H1 (cell line): ENCODE data around the gene ZNF606. TPM values are rescaled to one million over a fixed set of nuclear protein-coding genes. Genes with fewer than 3 reads are reported as not detected.
A peak's percentile ranks its signal among the peaks of the same experiment; 100 is the strongest.

Source experiments
- CTCF ChIA-PET: fragments of 300-600 bp; sonication (Branson Sonifier 250); formaldehyde crosslinking; loops from one replicate; lab custom pipeline; 2021; ENCODE audit not compliant: partially characterized antibody; lab: Charles Lee
- POLR2A ChIA-PET: fragments of 300-600 bp; sonication (Branson Sonifier 250); formaldehyde crosslinking; loops from one replicate; lab custom pipeline; 2021; ENCODE audit warnings: inconsistent platforms; ENCODE audit not compliant: partially characterized antibody; lab: Charles Lee
- DNase-seq, 2 experiments: peaks; one replicate each; pipeline versions ENCODE4 v3.0.0 to v3.0.0-alpha.2; 2010 to 2022; ENCODE audit warnings: low spot score in 2 of 2, low read depth in 1 of 2, mixed read lengths in 1 of 2
- FAIRE-seq: peaks from 2 replicates; lab custom pipeline; 2011; peaks lifted over from hg19 to GRCh38; lab: Jason Lieb, UNC
- H2AFZ ChIP-seq: 2 replicates; pipeline ENCODE4 v1.8.1; 2012; ENCODE audit warnings: low read length, inconsistent platforms
- H2AK5ac ChIP-seq: 2 replicates; pipeline ENCODE4 v1.6.1; 2013; ENCODE audit warnings: low read depth, low read length
- H2BK120ac ChIP-seq: replicated peaks from 2 replicates; pipeline ENCODE3; 2013; ENCODE audit warnings: low read depth, low read length, inconsistent platforms
- H2BK12ac ChIP-seq: 2 replicates; pipeline ENCODE4 v1.6.1; 2013; ENCODE audit warnings: low read depth, low read length
- H2BK15ac ChIP-seq: 2 replicates; pipeline ENCODE4 v1.6.1; 2013; ENCODE audit warnings: low read length
- H2BK20ac ChIP-seq: 2 replicates; pipeline ENCODE4 v1.6.1; 2013; ENCODE audit warnings: low read length
- H2BK5ac ChIP-seq: 2 replicates; pipeline ENCODE4 v1.6.1; 2013; ENCODE audit warnings: low read depth, low read length
- H3K14ac ChIP-seq: 2 replicates; pipeline ENCODE4 v1.6.1; 2013; ENCODE audit warnings: inconsistent platforms; ENCODE audit not compliant: insufficient read length
- H3K18ac ChIP-seq: 2 replicates; pipeline ENCODE4 v1.6.1; 2013; ENCODE audit warnings: low read length; ENCODE audit errors: extremely low read depth
- H3K23ac ChIP-seq: 2 replicates; pipeline ENCODE4 v1.6.1; 2013; ENCODE audit warnings: inconsistent platforms; ENCODE audit not compliant: insufficient read length
- H3K23me2 ChIP-seq: 2 replicates; pipeline ENCODE4 v1.6.1; 2013; ENCODE audit warnings: low read depth, low read length
- H3K27ac ChIP-seq: 2 replicates; pipeline ENCODE4 v1.6.1; 2011; ENCODE audit warnings: low read depth, low read length, inconsistent platforms
- H3K27me3 ChIP-seq, 4 experiments: replicated peaks in 1 of 4; 1 replicate in 1 of 4; 2 replicates in 3 of 4; pipeline versions ENCODE4 v1.6.1 to v1.8.1; 2011 to 2013; ENCODE audit warnings: low read length in 3 of 4, mild to moderate bottlenecking in 3 of 4, inconsistent platforms in 2 of 4, mixed read lengths in 2 of 4, moderate library complexity in 1 of 4; ENCODE audit not compliant: control insufficient read depth in 3 of 4, insufficient read depth in 3 of 4; ENCODE audit errors: extremely low read depth in 1 of 4
- H3K36me3 ChIP-seq, 4 experiments: 2 replicates each; pipeline versions ENCODE4 v1.6.1 to v1.8.1; 2011 to 2013; ENCODE audit warnings: mild to moderate bottlenecking in 4 of 4, low read length in 3 of 4, moderate library complexity in 2 of 4, control low read depth in 1 of 4, inconsistent platforms in 1 of 4; ENCODE audit not compliant: insufficient read depth in 4 of 4, control insufficient read depth in 2 of 4
- H3K4ac ChIP-seq: replicated peaks from 2 replicates; pipeline ENCODE3; 2013; ENCODE audit warnings: low read length, low read depth, mixed read lengths, inconsistent platforms; ENCODE audit not compliant: insufficient read length
- H3K4me1 ChIP-seq, 4 experiments: replicated peaks in 1 of 4; 1 replicate in 1 of 4; 2 replicates in 3 of 4; pipeline versions ENCODE4 v1.6.1 to v1.8.1; 2011 to 2013; ENCODE audit warnings: low read length in 3 of 4, inconsistent platforms in 2 of 4, mixed read lengths in 1 of 4; ENCODE audit not compliant: insufficient read depth in 4 of 4, control insufficient read depth in 3 of 4
- H3K4me2 ChIP-seq, 2 experiments: 2 replicates each; pipeline versions ENCODE4 v1.6.1 to v1.8.1; 2011 to 2013; ENCODE audit warnings: low read depth in 2 of 2, low read length in 2 of 2, control low read depth in 1 of 2, inconsistent platforms in 1 of 2, mild to moderate bottlenecking in 1 of 2; ENCODE audit not compliant: insufficient read depth in 1 of 2
- H3K4me3 ChIP-seq, 4 experiments: fragments of 200-600, 300-600 bp in 1 of 4; sonication (generic), shearing (Covaris generic), sonication (Bioruptor Twin) in 1 of 4; 2 replicates each; pipeline versions ENCODE4 v1.5.1 to v1.8.1; 2011 to 2016; ENCODE audit warnings: low read length in 4 of 4, low read depth in 3 of 4, control low read depth in 2 of 4, inconsistent platforms in 2 of 4, mild to moderate bottlenecking in 2 of 4, mixed read lengths in 1 of 4, moderate library complexity in 1 of 4; ENCODE audit not compliant: insufficient read depth in 2 of 4; ENCODE audit errors: extremely low read depth in 1 of 4
- H3K56ac ChIP-seq: replicated peaks from 2 replicates; pipeline ENCODE3; 2013; ENCODE audit warnings: low read depth, mild to moderate bottlenecking, mixed read lengths, low read length, inconsistent platforms; ENCODE audit not compliant: insufficient read length
- H3K79me1 ChIP-seq: 2 replicates; pipeline ENCODE4 v1.6.1; 2013; ENCODE audit warnings: low read depth, low read length, control low read depth
- H3K79me2 ChIP-seq, 2 experiments: 2 replicates each; pipeline versions ENCODE4 v1.6.1 to v1.8.1; 2012 to 2013; ENCODE audit warnings: low read length in 2 of 2, mild to moderate bottlenecking in 2 of 2, inconsistent platforms in 1 of 2; ENCODE audit not compliant: insufficient read depth in 2 of 2, control insufficient read depth in 1 of 2
- H3K9ac ChIP-seq, 4 experiments: replicated peaks in 1 of 4; 1 replicate in 1 of 4; 2 replicates in 3 of 4; pipeline versions ENCODE4 v1.6.1 to v1.8.1; 2011 to 2013; ENCODE audit warnings: low read depth in 3 of 4, low read length in 3 of 4, control low read depth in 2 of 4, mild to moderate bottlenecking in 2 of 4, moderate library complexity in 2 of 4, inconsistent platforms in 1 of 4; ENCODE audit errors: extremely low read depth in 1 of 4
- H3K9me3 ChIP-seq, 2 experiments: 2 replicates each; pipeline versions ENCODE4 v1.6.1 to v1.8.1; 2012 to 2013; ENCODE audit warnings: mild to moderate bottlenecking in 2 of 2, moderate library complexity in 2 of 2, control low read depth in 1 of 2, inconsistent platforms in 1 of 2, low read depth in 1 of 2, low read length in 1 of 2, mixed read lengths in 1 of 2; ENCODE audit not compliant: insufficient read depth in 2 of 2
- H4K20me1 ChIP-seq, 2 experiments: replicated peaks in 1 of 2; 2 replicates each; pipeline versions ENCODE3 to v1.8.1; 2011 to 2013; ENCODE audit warnings: inconsistent platforms in 2 of 2, low read length in 2 of 2, mild to moderate bottlenecking in 1 of 2; ENCODE audit not compliant: insufficient read depth in 2 of 2, control insufficient read depth in 1 of 2
- H4K5ac ChIP-seq: 2 replicates; pipeline ENCODE4 v1.6.1; 2013; ENCODE audit warnings: low read length, low read depth, mixed read lengths, inconsistent platforms; ENCODE audit not compliant: insufficient read length
- H4K8ac ChIP-seq: 2 replicates; pipeline ENCODE4 v1.8.0; 2013; ENCODE audit warnings: mild to moderate bottlenecking, moderate library complexity, low read length, inconsistent platforms; ENCODE audit not compliant: insufficient read depth; ENCODE audit errors: extremely low read depth
- H4K91ac ChIP-seq: replicated peaks from 2 replicates; pipeline ENCODE3; 2013; ENCODE audit warnings: low read length, mixed read lengths, inconsistent platforms; ENCODE audit not compliant: insufficient read length
- ASH2L ChIP-seq: fragments of 200-600, 300-600 bp; sonication (generic); IDR thresholded peaks from one replicate; pipeline ENCODE4 v1.7.1; 2017; ENCODE audit warnings: low read length
- BRCA1 ChIP-seq: IDR thresholded peaks from 2 replicates; pipeline ENCODE4 v1.6.1; 2012; ENCODE audit warnings: low read depth, low read length, improper control_type of control experiment
- CBX8 ChIP-seq: fragments of 300-800, 300-1000 bp; sonication (generic); IDR thresholded peaks from 2 replicates; pipeline ENCODE4 v1.7.1; 2016; ENCODE audit warnings: low read depth, low read length, borderline replicate concordance
- CEBPB ChIP-seq: IDR thresholded peaks from 2 replicates; pipeline ENCODE4 v1.6.1; 2012; ENCODE audit warnings: low read depth, low read length
- HDAC6 ChIP-seq: IDR thresholded peaks from one replicate; pipeline ENCODE4 v1.7.1; 2012; ENCODE audit warnings: low read depth, mild to moderate bottlenecking, inconsistent platforms, low read length, moderate library complexity
- KDM1A ChIP-seq: fragments of 200-600, 300-600 bp; sonication (generic); IDR thresholded peaks from 2 replicates; pipeline ENCODE4 v1.7.1; 2016; ENCODE audit warnings: mild to moderate bottlenecking, low read length, borderline replicate concordance
- NANOG ChIP-seq: IDR thresholded peaks from 2 replicates; pipeline ENCODE4 v1.6.1; 2011; ENCODE audit warnings: low read length, low read depth, mild to moderate bottlenecking, inconsistent platforms; ENCODE audit not compliant: insufficient read depth, poor library complexity, severe bottlenecking
- NRF1 ChIP-seq: IDR thresholded peaks from 2 replicates; pipeline ENCODE4 v1.6.1; 2011; ENCODE audit warnings: mild to moderate bottlenecking, low read depth, low read length, improper control_type of control experiment
- RFX5 ChIP-seq: IDR thresholded peaks from 2 replicates; pipeline ENCODE4 v1.6.1; 2011; ENCODE audit warnings: low read depth, low read length, improper control_type of control experiment, borderline replicate concordance
- SP2 ChIP-seq: IDR thresholded peaks from 2 replicates; pipeline ENCODE4 v1.6.1; 2012; ENCODE audit warnings: mild to moderate bottlenecking, low read length, inconsistent platforms
- SP4 ChIP-seq: IDR thresholded peaks from 2 replicates; pipeline ENCODE4 v1.6.1; 2012; ENCODE audit warnings: low read length, inconsistent platforms
- YY1 ChIP-seq: IDR thresholded peaks from 2 replicates; pipeline ENCODE4 v1.6.1; 2011; ENCODE audit warnings: low read depth, mild to moderate bottlenecking, low read length
- ZNF274 ChIP-seq: IDR thresholded peaks from 2 replicates; pipeline ENCODE4 v1.7.0; 2012; ENCODE audit warnings: low read length, borderline replicate concordance; ENCODE audit errors: extremely low read depth
- WGBS, 2 experiments: shearing (Covaris generic) in 1 of 2; methylation state at CpG; one replicate each; pipeline versions ENCODE4 v1.1.6 to v1.1.7; 2013 to 2015; ENCODE audit warnings: low lambda C conversion rate in 2 of 2, mixed read lengths in 2 of 2, inconsistent platforms in 1 of 2, low coverage in 1 of 2, missing lambda C conversion rate in 1 of 2; ENCODE audit not compliant: insufficient replicate concordance in 2 of 2, insufficient coverage in 1 of 2, insufficient read length in 1 of 2; ENCODE audit errors: extremely low coverage in 1 of 2, missing lambda C conversion rate in 1 of 2; 5-methylcytosine and 5-hydroxymethylcytosine counted together
- polyA plus RNA-seq, 7 experiments: library from polyadenylated mRNA; depleted of rRNA in 3 of 7; stranded (reverse) in 5 of 7; unstranded in 2 of 7; fragments of >200 nt in 5 of 7; fragments of 200-250 nt in 2 of 7; gene quantifications; 1 replicate in 5 of 7; 2 replicates in 1 of 7; 4 replicates in 1 of 7; pipeline versions ENCODE4 v1.2.1 to v1.2.3, GENCODE V29; 2011 to 2013; ENCODE audit warnings: missing spikeins in 2 of 7, mixed read lengths in 2 of 7
- total RNA-seq: library from RNA; stranded (reverse); fragmentation: NEBNext Ultra II Directional; extraction: Animal tissue kit (Norgen Biotek cat#: 25700); gene quantifications from 2 replicates; pipeline ENCODE4 v1.2.1, GENCODE V29; 2021

Gene ZNF606
- total and polyA plus RNA-seq, 2 of the 8 experiments (the other 6 are each of a cell fraction or from before 2014, with no cell fraction given): 5.2 to 19.3 TPM

- Histone ChIP-seq H3K27me3 (no peaks in the 10 kb centered on the region), H3K4me3 (peak overlapping the region in 1 of 4 experiments; percentile 12; a peak in 1 of 8 replicates), H3K4me1 (peaks cover 0 to 3% (median 0%) of the 10 kb centered on the region in 4 experiments; a peak in 1 of 7 replicates), H3K4ac (no peak overlapping the region), H3K56ac (peak overlapping the region; percentile 59), H4K91ac (no peak overlapping the region), H3K36me3 (peaks cover 7 to 43% (median 16%) of the 10 kb centered on the region in 4 experiments), H3K79me2 (no peaks in the 10 kb centered on the region), H2BK15ac (no peak overlapping the region), H2AK5ac (no peak overlapping the region), H3K18ac (peak overlapping the region; percentile 32; the same call in 1 of the 2 replicates), H2AFZ (no peak overlapping the region), H3K9me3 (peaks cover 32 to 50% of the 10 kb centered on the region in 2 experiments; a peak in 3 of 4 replicates), H4K20me1 (peaks cover 0 to 2% of the 10 kb centered on the region in 2 experiments), H4K5ac (peak overlapping the region; percentile 18), H2BK12ac (no peak overlapping the region), H3K9ac (peak overlapping the region in 1 of 4 experiments; percentile 33; a peak in 1 of 7 replicates), H2BK20ac (no peak overlapping the region), H3K4me2 (peak overlapping the region in 1 of 2 experiments; percentile 31; a peak in 2 of 4 replicates), H3K79me1 (no peaks in the 10 kb centered on the region), H3K14ac (no peak overlapping the region), H2BK5ac (0 out of 2 replicates have a peak overlapping the region, but pooled peaks have one; percentile 60), H3K27ac (no peak overlapping the region), H2BK120ac (no peak overlapping the region), H4K8ac (peak overlapping the region; percentile 97), H3K23me2 (no peaks in the 10 kb centered on the region; the same call in 1 of the 2 replicates), H3K23ac (no peak overlapping the region)
- ChIA-PET POLR2A (interaction anchor here (1.2 to 1.4 kb wide), 4 partner anchors 7 to 49 kb away, joined by 3 to 6 read pairs (median 4); partner anchors contain the start of genes ZNF135 and ZNF606), CTCF (interaction anchor here (1.3 kb wide), 1 partner anchor 12 kb away, joined by 3 read pairs; no protein-coding TSS in a partner anchor)
- 91% methylated on average over 39 of the region's 41 CpGs; no CpG with 5 or more reads in 1 of the 2 experiments for WGBS, 2 experiments
- DNase-seq: peak in 1 of 2 experiments; percentile 69
- no peak for FAIRE-seq
- no peak for TF ChIP-seq KDM1A
- no peak for TF ChIP-seq NRF1
- TF ChIP-seq NANOG: no peak
- TF ChIP-seq SP2: no peak
- TF ChIP-seq ASH2L: no peak
- TF ChIP-seq HDAC6: no peak
- no peak for TF ChIP-seq CBX8
- no peak for TF ChIP-seq SP4
- TF ChIP-seq ZNF274: no peak
- no peak for TF ChIP-seq YY1
- no peak for TF ChIP-seq BRCA1
- TF ChIP-seq CEBPB: no peak
- no peak for TF ChIP-seq RFX5
These were observed 7.2 kb upstream of the ZNF606 start for GRCh38 chr19:58009666-58010301.
